Gastroesophageal sphincter (tissue), 4 donors: ENCODE data around the gene CIRBP. TPM values are rescaled to one million over a fixed set of nuclear protein-coding genes. Genes with fewer than 3 reads are reported as not detected.
"Not testable (repeated sequence)": the region's sequence is repeated elsewhere in the genome, so short reads cannot be mapped to it uniquely, and the experiment has no call there.

Source experiments
- ATAC-seq: fragments of 150-250 bp; one replicate; pipeline ENCODE4 v1.9.1; 2016; ENCODE audit warnings: mild to moderate bottlenecking, moderate library complexity
- H3K27ac ChIP-seq, 4 donors: fragments of 200-600 bp; sonication (generic) in 3 of 4; 1 replicate in 3 of 4; 2 replicates in 1 of 4; pipeline ENCODE4 v1.5.1; 2016 to 2019
- H3K27me3 ChIP-seq: fragments of 200-600 bp; sonication (generic); one replicate; pipeline ENCODE4 v1.5.1; 2019
- H3K36me3 ChIP-seq, 2 donors: fragments of 200-600 bp; sonication (generic); one replicate each; pipeline ENCODE4 v1.5.1; 2019; ENCODE audit warnings: control low read depth in 1 of 2
- H3K4me1 ChIP-seq, 3 donors: fragments of 200-600 bp; sonication (generic); 1 replicate in 2 of 3; 2 replicates in 1 of 3; pipeline ENCODE4 v1.5.1; 2016 to 2019; ENCODE audit warnings: control low read depth in 2 of 3
- H3K4me3 ChIP-seq, 2 donors: fragments of 200-600 bp; sonication (generic); one replicate each; pipeline ENCODE4 v1.5.1; 2019; ENCODE audit warnings: mild to moderate bottlenecking in 1 of 2, moderate library complexity in 1 of 2
- H3K9me3 ChIP-seq, 3 donors: fragments of 200-600 bp; sonication (generic); one replicate each; pipeline ENCODE4 v1.5.1; 2017 to 2019; ENCODE audit warnings: control low read depth in 2 of 3
- CTCF ChIP-seq, 4 experiments: fragments of 200-600 bp in 2 of 4; fragments of 450-650 bp in 2 of 4; sonication (generic) in 1 of 4; IDR thresholded peaks; one replicate each; pipeline ENCODE4 v1.5.1; 2017 to 2019; ENCODE audit warnings: antibody characterized with exemption in 4 of 4, mild to moderate bottlenecking in 2 of 4, moderate library complexity in 2 of 4
- EP300 ChIP-seq: sonication (generic); formaldehyde crosslinking; IDR thresholded peaks from one replicate; pipeline ENCODE4 v1.6.1; 2017; ENCODE audit warnings: antibody characterized with exemption, mild to moderate bottlenecking
- POLR2A ChIP-seq, 2 donors: fragments of 450-650 bp; IDR thresholded peaks; one replicate each; pipeline ENCODE4 v1.6.1; 2017; ENCODE audit warnings: antibody characterized with exemption in 2 of 2, mild to moderate bottlenecking in 2 of 2, moderate library complexity in 1 of 2
- POLR2AphosphoS5 ChIP-seq: sonication (generic); formaldehyde crosslinking; IDR thresholded peaks from one replicate; pipeline ENCODE4 v1.6.1; 2017; ENCODE audit warnings: antibody characterized with exemption
- WGBS, 2 donors: methylation state at CpG; one replicate each; pipeline ENCODE4 v1.1.5; 2018; ENCODE audit warnings: low coverage in 1 of 2; 5-methylcytosine and 5-hydroxymethylcytosine counted together
- total RNA-seq, 4 donors: library from RNA; depleted of rRNA; stranded (reverse); fragments of >200 nt; gene quantifications; one replicate each; pipeline ENCODE4 v1.1.0, GENCODE V29; 2016

The CIRBP gene
- total RNA-seq, 4 donors from 2014 or later = 350 to 708 (median 559) TPM

- ATAC-seq = no peak
- Histone ChIP-seq H3K27me3 (peaks cover 92% of the 10 kb centered on the region), H3K36me3 (no peaks in the 10 kb centered on the region), H3K4me3 (no peak overlapping the region), H3K4me1 (peaks cover 0 to 10% (median 0%) of the 10 kb centered on the region in 3 donors), H3K27ac (no peak overlapping the region), H3K9me3 (no peaks in the 10 kb centered on the region)
- WGBS, 2 donors = 27% methylated on average over 23 of the region's 46 CpGs; no CpG with 5 or more reads in 1 of the 2 donors
- TF ChIP-seq POLR2AphosphoS5 (no peak), POLR2A (IDR thresholded peaks at IDR 0.05) (no peak), EP300 (no peak), CTCF (IDR thresholded peaks at IDR 0.05) (no peak)
These were observed 49.7 kb downstream of the CIRBP start for GRCh38 chr19:1318678-1319471.

GRCh38 chr19:1320282-1320650 is 51.1 kb downstream of the CIRBP start:
- not testable (repeated sequence) for H3K36me3 ChIP-seq, H3K9me3 ChIP-seq, ATAC-seq, H3K27ac ChIP-seq, H3K4me3 ChIP-seq
- Histone ChIP-seq H3K4me1 (peaks cover 0 to 21% (median 8%) of the 10 kb centered on the region in 3 donors), H3K27me3 (peaks cover 90% of the 10 kb centered on the region)
- 84 to 86% methylated on average over 1 to 3 of the region's 3 CpGs for WGBS, 2 donors

GRCh38 chr19:1321539-1321938 is 52.4 kb downstream of the CIRBP start:
- TF ChIP-seq POLR2AphosphoS5 (no peak), EP300 (no peak), POLR2A (IDR thresholded peaks at IDR 0.05) (no peak), CTCF (IDR thresholded peaks at IDR 0.05) (no peak)
- peaks cover 0 to 15% (median 8%) of the 10 kb centered on the region in 3 donors for H3K4me1 ChIP-seq
- no peak for ATAC-seq
- H3K36me3 ChIP-seq = no peaks in the 10 kb centered on the region
- H3K4me3 ChIP-seq = no peak overlapping the region
- H3K27ac ChIP-seq = no peak overlapping the region
- H3K9me3 ChIP-seq = no peaks in the 10 kb centered on the region
- 58% methylated on average over 2 of the region's 9 CpGs; no CpG with 5 or more reads in 1 of the 2 donors for WGBS, 2 donors
- H3K27me3 ChIP-seq = peaks cover 77% of the 10 kb centered on the region

GRCh38 chr19:1322198-1322981 is 53.3 kb downstream of the CIRBP start:
- Histone ChIP-seq H3K27ac (no peak overlapping the region), H3K27me3 (peaks cover 69% of the 10 kb centered on the region), H3K9me3 (no peaks in the 10 kb centered on the region), H3K36me3 (no peaks in the 10 kb centered on the region), H3K4me1 (peaks cover 0 to 15% (median 8%) of the 10 kb centered on the region in 3 donors), H3K4me3 (no peak overlapping the region)
- TF ChIP-seq CTCF (IDR thresholded peaks at IDR 0.05) (no peak), POLR2A (IDR thresholded peaks at IDR 0.05) (no peak), POLR2AphosphoS5 (no peak), EP300 (no peak)
- ATAC-seq = no peak
- WGBS, 2 donors = 72 to 90% methylated on average over 3 to 4 of the region's 16 CpGs

GRCh38 chr19:1324249-1324805 is 55.2 kb downstream of the CIRBP start:
- peak overlapping the region in 1 of 4 donors; percentile 73 for H3K27ac ChIP-seq
- 60 to 77% methylated on average over 3 to 9 of the region's 12 CpGs for whole genome bisulfite sequencing, 2 donors
- no peak for TF ChIP-seq EP300
- TF ChIP-seq POLR2AphosphoS5 = no peak
- no peak for TF ChIP-seq CTCF (IDR thresholded peaks at IDR 0.05)
- no peak for TF ChIP-seq POLR2A (IDR thresholded peaks at IDR 0.05)
- H3K9me3 ChIP-seq = no peaks in the 10 kb centered on the region
- ATAC-seq = no peak
- H3K36me3 ChIP-seq = no peaks in the 10 kb centered on the region
- H3K4me3 ChIP-seq = peak overlapping the region in 1 of 2 donors; percentile 48
- peaks cover 50% of the 10 kb centered on the region for H3K27me3 ChIP-seq
- H3K4me1 ChIP-seq = peaks cover 0 to 15% (median 8%) of the 10 kb centered on the region in 3 donors
